Esophagus muscularis mucosa (tissue), 4 donors: ENCODE data around the gene PSME3IP1. TPM values are rescaled to one million over a fixed set of nuclear protein-coding genes. Genes with fewer than 3 reads are reported as not detected.
A peak's percentile ranks its signal among the peaks of the same experiment; 100 is the strongest.

Experiments
- DNase-seq: peaks from one replicate; pipeline ENCODE4 v3.0.0-alpha.2; 2017; ENCODE audit errors: extremely low spot score
- H3K27ac ChIP-seq, 4 donors: fragments of 200-600 bp; sonication (generic); replicated peaks in 1 of 4; 1 replicate in 3 of 4; 2 replicates in 1 of 4; pipeline ENCODE4 v1.5.1; 2016 to 2019; ENCODE audit warnings: mild to moderate bottlenecking in 1 of 4
- H3K27me3 ChIP-seq, 4 donors: fragments of 200-600 bp; sonication (generic); one replicate each; pipeline versions ENCODE4 v1.5.1 to v1.6.0; 2016 to 2019
- H3K36me3 ChIP-seq, 4 donors: fragments of 200-600 bp; sonication (generic); one replicate each; pipeline ENCODE4 v1.5.1; 2016 to 2019
- H3K4me1 ChIP-seq, 4 donors: fragments of 200-600 bp; sonication (generic); one replicate each; pipeline ENCODE4 v1.5.1; 2016 to 2019
- H3K4me3 ChIP-seq, 4 donors: fragments of 200-600 bp; sonication (generic); 1 replicate in 2 of 4; 2 replicates in 2 of 4; pipeline ENCODE4 v1.5.1; 2016 to 2019; ENCODE audit warnings: mild to moderate bottlenecking in 4 of 4, moderate library complexity in 1 of 4
- H3K9me3 ChIP-seq, 4 donors: fragments of 200-600 bp; sonication (generic); 1 replicate in 3 of 4; 2 replicates in 1 of 4; pipeline ENCODE4 v1.5.1; 2016 to 2019
- EP300 ChIP-seq: sonication (generic); formaldehyde crosslinking; IDR thresholded peaks from one replicate; pipeline ENCODE4 v1.6.1; 2017; ENCODE audit warnings: antibody characterized with exemption
- POLR2A ChIP-seq: fragments of 450-650 bp; IDR thresholded peaks from one replicate; pipeline ENCODE4 v1.6.1; 2017; ENCODE audit warnings: antibody characterized with exemption, moderate library complexity, mild to moderate bottlenecking, low read depth
- POLR2AphosphoS5 ChIP-seq, 2 donors: sonication (generic); formaldehyde crosslinking; IDR thresholded peaks; one replicate each; pipeline ENCODE4 v1.6.1; 2017; ENCODE audit warnings: antibody characterized with exemption in 2 of 2
- WGBS: methylation state at CpG from one replicate; pipeline ENCODE4 v1.1.5; 2018; 5-methylcytosine and 5-hydroxymethylcytosine counted together
- intact Hi-C: fragments of 100-400 bp; cut with DNase I; formaldehyde crosslinking; loops from one replicate; pipeline ENCODE4 v1.15.1; 2023
- total RNA-seq, 4 donors: library from RNA; depleted of rRNA; stranded (reverse); fragments of >200 nt; gene quantifications; one replicate each; pipeline versions ENCODE4 v1.1.0 to v1.2.1, GENCODE V29; 2016
- TF ChIP-seq, protein P1 (sequence below), 3 experiments: fragments of 200-600 bp in 2 of 3; fragments of 450-650 bp in 1 of 3; sonication (generic) in 2 of 3; IDR thresholded peaks; one replicate each; pipeline ENCODE4 v1.5.1; 2017 to 2019; ENCODE audit warnings: antibody characterized with exemption in 3 of 3, mild to moderate bottlenecking in 2 of 3, moderate library complexity in 1 of 3

The PSME3IP1 gene
- total RNA-seq, 4 donors from 2014 or later, result 47.8 to 60.7 (median 57.5) TPM

DNA sequence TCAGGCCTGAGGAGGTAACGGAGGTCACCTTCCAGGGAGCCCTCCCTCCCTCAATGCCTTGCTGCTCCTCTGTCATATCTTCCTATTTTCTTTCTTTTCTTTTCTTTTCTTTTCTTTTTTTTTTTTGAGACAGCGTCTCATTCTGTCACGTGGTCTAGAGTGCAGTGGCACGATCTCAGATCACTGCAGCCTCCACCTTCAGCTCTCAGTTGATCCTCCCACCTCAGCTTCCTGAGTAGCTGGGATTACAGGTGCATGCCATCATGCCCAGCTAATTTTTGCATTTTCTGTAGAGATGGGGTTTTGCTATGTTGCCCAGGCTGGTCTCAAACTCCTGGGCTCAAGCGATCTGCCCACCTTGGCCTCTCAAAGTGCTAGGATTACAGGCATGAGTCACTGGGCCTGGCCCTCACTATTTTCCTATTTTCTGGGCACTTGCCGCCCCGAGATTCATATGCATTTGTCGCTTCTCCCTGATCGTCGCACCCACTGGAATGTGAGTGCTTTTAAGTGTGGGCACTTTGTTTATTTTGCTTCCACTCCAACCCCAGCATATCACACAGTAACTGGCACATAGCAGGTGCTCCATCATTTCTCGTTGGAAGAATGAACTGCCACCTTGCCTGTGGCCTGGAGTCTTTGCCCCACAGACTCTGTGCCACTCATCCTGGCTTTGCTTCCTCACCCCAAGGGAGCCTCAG, 61.7 kb downstream of the PSME3IP1 start:
- H3K4me3 ChIP-seq, result no peak overlapping the region
- no peaks in the 10 kb centered on the region for H3K9me3 ChIP-seq
- H3K27ac ChIP-seq, result no peak overlapping the region
- no peaks in the 10 kb centered on the region for H3K4me1 ChIP-seq
- DNase-seq, result no peak
- H3K27me3 ChIP-seq, result no peaks in the 10 kb centered on the region
- peaks cover 15 to 88% (median 57%) of the 10 kb centered on the region in 4 donors for H3K36me3 ChIP-seq
- TF ChIP-seq POLR2A (no peak), EP300 (no peak), POLR2AphosphoS5 (IDR thresholded peaks at IDR 0.05) (no peak)
- TF ChIP-seq, protein P1, sequence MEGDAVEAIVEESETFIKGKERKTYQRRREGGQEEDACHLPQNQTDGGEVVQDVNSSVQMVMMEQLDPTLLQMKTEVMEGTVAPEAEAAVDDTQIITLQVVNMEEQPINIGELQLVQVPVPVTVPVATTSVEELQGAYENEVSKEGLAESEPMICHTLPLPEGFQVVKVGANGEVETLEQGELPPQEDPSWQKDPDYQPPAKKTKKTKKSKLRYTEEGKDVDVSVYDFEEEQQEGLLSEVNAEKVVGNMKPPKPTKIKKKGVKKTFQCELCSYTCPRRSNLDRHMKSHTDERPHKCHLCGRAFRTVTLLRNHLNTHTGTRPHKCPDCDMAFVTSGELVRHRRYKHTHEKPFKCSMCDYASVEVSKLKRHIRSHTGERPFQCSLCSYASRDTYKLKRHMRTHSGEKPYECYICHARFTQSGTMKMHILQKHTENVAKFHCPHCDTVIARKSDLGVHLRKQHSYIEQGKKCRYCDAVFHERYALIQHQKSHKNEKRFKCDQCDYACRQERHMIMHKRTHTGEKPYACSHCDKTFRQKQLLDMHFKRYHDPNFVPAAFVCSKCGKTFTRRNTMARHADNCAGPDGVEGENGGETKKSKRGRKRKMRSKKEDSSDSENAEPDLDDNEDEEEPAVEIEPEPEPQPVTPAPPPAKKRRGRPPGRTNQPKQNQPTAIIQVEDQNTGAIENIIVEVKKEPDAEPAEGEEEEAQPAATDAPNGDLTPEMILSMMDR (IDR thresholded peaks at IDR 0.05), result no peak
- intact Hi-C loops, result no loop called here
- 81% methylated on average over 11 of the region's 11 CpGs for WGBS

DNA sequence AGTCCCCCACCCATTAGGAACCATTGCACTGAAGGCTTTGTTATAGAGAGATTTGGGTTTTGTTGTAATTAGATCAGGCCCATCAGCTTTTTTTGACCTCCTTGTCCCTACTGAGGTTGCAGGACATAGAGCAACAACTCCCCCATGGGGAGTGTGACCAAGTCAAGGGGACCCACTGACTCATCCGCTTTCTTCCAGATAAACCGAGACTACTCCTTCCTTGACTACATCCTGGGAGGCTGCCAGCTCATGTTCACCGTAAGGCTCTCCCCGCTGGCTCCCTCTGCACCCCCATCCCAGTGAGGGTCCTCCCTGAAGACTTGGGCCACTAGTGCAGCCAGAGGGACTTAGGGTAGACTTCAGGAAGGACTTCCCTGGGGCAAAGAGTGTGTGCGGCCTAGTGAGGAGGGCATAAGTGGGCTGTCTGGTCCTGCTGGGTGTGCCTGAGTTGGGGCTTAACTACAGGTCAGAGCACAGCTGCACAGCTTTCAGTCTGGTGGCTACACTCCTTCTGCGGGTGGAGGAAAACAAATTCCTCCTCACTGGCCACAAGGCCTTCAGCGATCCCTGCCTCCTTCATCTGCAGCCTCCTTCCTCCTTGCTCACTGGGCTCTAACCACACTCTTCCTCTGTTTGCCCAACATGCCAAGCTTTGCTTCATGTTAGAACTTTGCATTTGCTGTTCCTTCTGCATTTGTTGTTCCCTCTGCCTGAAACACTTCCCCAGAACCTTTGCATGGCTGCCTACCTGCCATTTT, 62.4 kb downstream of the PSME3IP1 start:
- 88% methylated on average over 3 of the region's 7 CpGs for WGBS
- H3K36me3 ChIP-seq, result peaks cover 19 to 88% (median 63%) of the 10 kb centered on the region in 4 donors
- intact Hi-C loops, result no loop called here

DNA sequence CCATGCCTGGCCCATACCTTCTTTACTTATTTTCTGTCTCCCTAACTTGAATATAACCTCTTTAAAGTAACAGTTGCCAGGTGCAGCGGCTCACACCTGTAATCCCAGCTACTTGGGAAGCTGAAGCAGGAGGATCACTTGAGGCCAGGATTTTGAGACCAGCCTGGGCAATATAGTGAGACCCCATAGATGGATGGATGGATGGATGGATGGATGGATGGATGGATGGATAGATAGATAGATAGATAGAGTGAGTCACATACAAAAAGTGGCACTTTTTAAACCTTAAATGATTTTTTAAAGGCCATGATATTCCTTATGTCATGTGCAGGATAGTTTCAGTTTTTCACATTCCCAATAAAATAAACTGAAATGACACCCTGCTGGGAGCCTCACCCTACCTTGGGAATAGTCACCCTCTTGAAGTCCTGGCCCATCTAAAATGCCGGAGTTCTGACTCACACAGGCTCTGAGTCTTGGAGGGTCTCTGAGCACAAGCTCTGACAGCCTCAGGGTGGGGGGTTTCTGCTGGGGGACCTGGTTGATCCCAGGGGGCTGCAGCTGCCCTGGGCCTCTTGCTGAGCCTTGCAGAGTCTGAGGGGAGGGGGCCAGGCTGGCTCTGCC, 67.3 kb downstream of the PSME3IP1 start:
- WGBS, result 97% methylated on average over 2 of the region's 2 CpGs
- no peak for DNase-seq

More for the DNA sequence above, 62.4 kb downstream of the PSME3IP1 start:
- DNase-seq, result no peak
- Histone ChIP-seq H3K9me3 (no peaks in the 10 kb centered on the region), H3K27me3 (no peaks in the 10 kb centered on the region), H3K4me1 (no peaks in the 10 kb centered on the region), H3K27ac (no peak overlapping the region), H3K4me3 (no peak overlapping the region)
- no peak for TF ChIP-seq POLR2AphosphoS5 (IDR thresholded peaks at IDR 0.05)
- TF ChIP-seq POLR2A, result no peak
- TF ChIP-seq, protein P1 (IDR thresholded peaks at IDR 0.05), result no peak
- TF ChIP-seq EP300, result no peak

DNA sequence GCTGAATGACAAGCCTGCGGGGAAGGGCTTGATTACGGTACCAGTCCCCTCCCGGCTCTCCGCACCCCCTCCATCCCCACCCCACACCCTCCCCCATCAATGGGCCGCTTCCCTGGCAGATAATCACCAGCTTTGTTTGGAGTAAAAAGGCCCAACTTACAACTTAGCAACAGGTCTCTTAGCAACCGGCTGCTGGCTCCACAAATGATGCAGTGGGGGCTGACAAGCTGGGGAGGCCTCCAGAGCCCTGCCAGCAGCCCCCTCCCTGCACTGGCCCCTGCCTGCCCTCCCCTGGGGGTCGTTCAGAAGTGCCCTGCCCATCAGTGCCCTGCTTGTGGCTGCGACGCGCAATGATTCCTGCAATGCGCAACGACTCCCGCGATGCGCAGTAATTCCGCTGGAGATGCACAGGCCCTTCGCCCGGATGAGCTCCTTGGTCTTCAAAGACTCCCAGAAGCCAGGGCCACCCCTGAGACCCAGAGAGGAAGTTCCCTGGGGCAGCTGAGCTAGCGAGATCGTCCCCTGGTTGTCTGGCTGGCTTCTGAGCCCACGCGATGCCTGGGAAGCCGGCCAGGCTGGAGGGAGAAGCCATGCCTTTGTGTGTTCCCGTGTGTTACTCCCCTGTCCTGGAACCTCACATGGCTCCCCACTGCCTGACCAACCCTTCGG, 70.2 kb downstream of the PSME3IP1 start:
- peak overlapping the region in 2 of 4 donors; percentile 20 to 26 for H3K4me3 ChIP-seq
- peaks cover 15 to 67% (median 50%) of the 10 kb centered on the region in 4 donors for H3K36me3 ChIP-seq

More for the DNA sequence above, 67.3 kb downstream of the PSME3IP1 start:
- no peak overlapping the region for H3K27ac ChIP-seq
- intact Hi-C loops, result no loop called here
- H3K27me3 ChIP-seq, result no peaks in the 10 kb centered on the region
- H3K4me3 ChIP-seq, result no peak overlapping the region
- H3K9me3 ChIP-seq, result no peaks in the 10 kb centered on the region
- H3K4me1 ChIP-seq, result peaks cover 7 to 21% (median 17%) of the 10 kb centered on the region in 4 donors
- TF ChIP-seq EP300 (no peak), POLR2AphosphoS5 (IDR thresholded peaks at IDR 0.05) (no peak), POLR2A (no peak)
- TF ChIP-seq, protein P1 (IDR thresholded peaks at IDR 0.05), result no peak
- peaks cover 28 to 90% (median 72%) of the 10 kb centered on the region in 4 donors for H3K36me3 ChIP-seq

More for the DNA sequence above, 70.2 kb downstream of the PSME3IP1 start:
- no peaks in the 10 kb centered on the region for H3K9me3 ChIP-seq
- no peaks in the 10 kb centered on the region for H3K27me3 ChIP-seq
- WGBS, result 36% methylated on average over 23 of the region's 25 CpGs
- TF ChIP-seq POLR2AphosphoS5 (IDR thresholded peaks at IDR 0.05) (peak in 1 of 2 donors; percentile 68), EP300 (no peak)
- TF ChIP-seq, protein P1 (IDR thresholded peaks at IDR 0.05), result no peak
- intact Hi-C loops, result no loop called here
- peaks cover 13 to 37% (median 26%) of the 10 kb centered on the region in 4 donors for H3K4me1 ChIP-seq
- DNase-seq, result no peak
- H3K27ac ChIP-seq, result peak overlapping the region in 3 of 4 donors; percentile 24 to 60 (median 47)
